Esophagus (tissue), 2 donors: Measurements from ENCODE around the gene SPINK9. TPM values are rescaled to one million over a fixed set of nuclear protein-coding genes. Genes with fewer than 3 reads are reported as not detected.

Experiments used
- H3K27ac ChIP-seq, 2 donors: one replicate each; pipeline ENCODE4 v1.5.1; 2013; ENCODE audit warnings: low read depth in 2 of 2, mild to moderate bottlenecking in 2 of 2, inconsistent platforms in 1 of 2, low read length in 1 of 2, moderate library complexity in 1 of 2
- H3K27me3 ChIP-seq, 2 donors: one replicate each; pipeline ENCODE4 v1.6.1; 2013; ENCODE audit warnings: low read length in 2 of 2, control low read depth in 1 of 2, mild to moderate bottlenecking in 1 of 2; ENCODE audit not compliant: insufficient read depth in 2 of 2, control insufficient read depth in 1 of 2
- H3K36me3 ChIP-seq, 2 donors: one replicate each; pipeline ENCODE4 v1.6.1; 2013; ENCODE audit warnings: low read length in 1 of 2; ENCODE audit not compliant: control insufficient read depth in 2 of 2, insufficient read depth in 2 of 2
- H3K4me1 ChIP-seq, 2 donors: one replicate each; pipeline ENCODE4 v1.6.1; 2013; ENCODE audit warnings: low read length in 1 of 2; ENCODE audit not compliant: control insufficient read depth in 2 of 2, insufficient read depth in 2 of 2
- H3K4me3 ChIP-seq, 2 donors: one replicate each; pipeline ENCODE4 v1.5.1; 2013; ENCODE audit warnings: low read length in 2 of 2, mild to moderate bottlenecking in 2 of 2, low read depth in 1 of 2, moderate library complexity in 1 of 2
- H3K9me3 ChIP-seq, 2 donors: one replicate each; pipeline ENCODE4 v1.6.1; 2013; ENCODE audit warnings: mild to moderate bottlenecking in 2 of 2, low read depth in 1 of 2, low read length in 1 of 2, moderate library complexity in 1 of 2; ENCODE audit not compliant: control insufficient read depth in 2 of 2, insufficient read depth in 1 of 2
- WGBS, 2 donors: extraction: QIAGEN DNeasy Blood & Tissue Kit; methylation state at CpG; one replicate each; pipeline ENCODE4 v1.1.7; 2013; 5-methylcytosine and 5-hydroxymethylcytosine counted together
- polyA plus RNA-seq, 2 donors: library from polyadenylated mRNA; stranded (reverse); fragments of 200-250 nt; gene quantifications; one replicate each; pipeline ENCODE4 v1.2.3, GENCODE V29; 2013
- donor health status: healthy with polysubstance abuse.
- donor health status: Bipolar disorder and iron deficiency.

The SPINK9 gene
- polyA plus RNA-seq, 2 donors: 0.07 TPM; not detected in 1

DNA sequence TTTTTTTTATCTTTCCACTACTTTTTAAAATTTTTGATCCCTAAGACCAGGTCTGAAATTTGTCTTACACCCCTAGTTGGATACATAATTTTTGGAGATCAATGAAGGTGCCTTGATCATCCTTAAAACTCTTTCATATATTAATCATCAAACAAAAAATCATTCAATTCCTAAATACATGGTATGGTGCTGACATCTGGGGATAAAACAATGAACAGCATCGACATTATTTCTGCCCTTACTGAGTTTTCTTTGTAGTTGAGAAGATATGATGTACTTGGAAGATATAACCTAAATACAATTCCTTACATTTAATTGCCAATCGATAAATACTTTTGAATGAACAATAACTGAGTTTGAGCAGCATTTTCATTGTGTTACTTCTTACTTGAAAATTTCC, 18.3 kb downstream of the SPINK9 start:
- no peaks in the 10 kb centered on the region for H3K9me3 ChIP-seq
- H3K27me3 ChIP-seq: no peaks in the 10 kb centered on the region
- H3K4me1 ChIP-seq: no peaks in the 10 kb centered on the region
- no peaks in the 10 kb centered on the region for H3K36me3 ChIP-seq
- H3K4me3 ChIP-seq: no peak overlapping the region
- whole genome bisulfite sequencing, 2 donors: 86 to 90% methylated on average over 2 of the region's 2 CpGs
- no peak overlapping the region for H3K27ac ChIP-seq

DNA sequence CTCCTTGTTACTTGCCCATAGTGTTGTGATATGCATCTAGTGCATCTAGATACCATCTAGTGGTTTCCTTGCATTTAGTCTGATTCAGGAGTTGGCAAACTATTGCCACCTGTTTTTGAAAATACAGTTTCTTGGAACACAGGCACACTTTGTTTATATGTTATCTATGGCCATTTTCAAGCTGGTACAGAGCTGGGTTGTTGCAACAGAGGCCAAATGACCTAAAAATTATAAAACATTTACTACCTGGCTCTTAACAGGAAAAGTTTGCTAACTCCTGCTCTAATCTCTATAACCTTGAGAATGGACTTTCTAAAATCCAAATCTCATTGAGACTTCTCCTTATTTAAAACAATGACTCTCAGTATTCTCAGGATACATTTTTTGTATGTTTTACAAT, 29.0 kb downstream of the SPINK9 start:
- H3K27me3 ChIP-seq: peaks cover 0 to 3% of the 10 kb centered on the region in 2 donors
- H3K4me1 ChIP-seq: no peaks in the 10 kb centered on the region
- no peak overlapping the region for H3K27ac ChIP-seq
- H3K4me3 ChIP-seq: no peak overlapping the region
- no peaks in the 10 kb centered on the region for H3K36me3 ChIP-seq
- H3K9me3 ChIP-seq: no peaks in the 10 kb centered on the region

DNA sequence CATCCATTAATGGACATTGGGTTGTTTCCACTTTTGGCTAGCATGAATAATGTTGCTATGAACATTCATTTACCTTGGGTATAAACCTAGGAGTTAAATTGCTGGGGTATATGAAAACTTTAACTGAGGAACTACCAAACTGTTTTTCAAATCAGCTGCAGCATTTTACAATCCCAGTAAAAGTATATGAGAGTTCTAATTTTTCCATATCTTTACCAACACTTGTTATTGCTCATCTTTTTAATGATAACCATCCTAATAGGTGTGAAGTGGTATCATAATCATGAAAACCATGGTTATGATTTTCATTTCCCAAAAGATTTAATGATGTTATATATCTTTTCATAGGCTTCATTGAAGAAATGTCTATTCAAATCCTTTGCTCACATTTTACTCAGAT, 32.9 kb downstream of the SPINK9 start:
- no peaks in the 10 kb centered on the region for H3K4me1 ChIP-seq
- no peak overlapping the region for H3K27ac ChIP-seq
- H3K4me3 ChIP-seq: no peak overlapping the region
- H3K9me3 ChIP-seq: no peaks in the 10 kb centered on the region
- no peaks in the 10 kb centered on the region for H3K36me3 ChIP-seq
- peaks cover 0 to 3% of the 10 kb centered on the region in 2 donors for H3K27me3 ChIP-seq

DNA sequence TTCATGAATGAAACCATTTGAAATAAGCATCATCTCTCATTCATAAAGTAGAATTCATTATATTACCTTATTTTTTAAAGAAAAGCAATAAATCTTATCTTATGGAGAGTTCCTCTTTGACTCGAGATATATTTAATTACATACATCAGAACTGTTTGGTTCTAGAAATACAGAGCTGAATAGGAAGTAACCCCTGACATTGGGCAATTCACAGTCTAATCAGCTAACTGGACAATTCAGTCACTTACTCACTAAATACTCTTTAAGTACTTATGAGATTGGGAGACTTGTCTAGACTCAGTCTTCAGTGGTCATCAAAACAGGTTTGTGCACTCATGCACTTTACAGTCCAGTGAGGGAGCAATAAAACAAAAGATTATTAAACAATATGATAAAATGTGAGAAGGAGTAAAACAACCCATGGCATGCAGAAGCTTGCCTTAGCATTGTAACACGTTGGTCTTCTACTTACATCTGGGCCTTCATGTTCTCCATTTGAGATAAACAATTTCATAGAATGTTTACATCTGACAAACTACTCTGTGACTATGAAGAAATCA, 36.9 kb downstream of the SPINK9 start:
- H3K4me3 ChIP-seq: no peak overlapping the region
- H3K27ac ChIP-seq: no peak overlapping the region
- no peaks in the 10 kb centered on the region for H3K4me1 ChIP-seq
- no peaks in the 10 kb centered on the region for H3K9me3 ChIP-seq
- H3K36me3 ChIP-seq: no peaks in the 10 kb centered on the region
- no peaks in the 10 kb centered on the region for H3K27me3 ChIP-seq
- WGBS, 2 donors: 44 to 50% methylated on average over 2 of the region's 2 CpGs

DNA sequence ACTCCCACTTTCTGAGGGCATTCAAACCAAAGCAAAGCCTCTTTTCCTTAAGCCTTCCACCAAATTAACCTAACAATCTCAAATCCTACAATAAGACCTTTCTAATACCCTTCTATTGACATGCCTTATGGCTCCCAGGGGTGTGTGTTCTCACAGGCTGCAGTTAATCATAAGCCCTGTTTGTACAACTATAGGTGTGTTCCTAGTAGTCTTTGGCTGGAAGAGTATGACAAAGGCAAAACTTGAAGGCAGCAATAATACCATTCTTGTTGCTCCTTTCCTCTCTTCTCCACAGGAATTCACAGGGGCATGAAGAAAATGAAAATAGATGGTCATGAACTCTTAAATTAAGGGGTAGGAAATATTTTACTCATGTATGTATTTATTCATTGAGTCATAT, 37.5 kb downstream of the SPINK9 start:
- Histone ChIP-seq H3K36me3 (no peaks in the 10 kb centered on the region), H3K27ac (no peak overlapping the region), H3K27me3 (no peaks in the 10 kb centered on the region), H3K4me3 (no peak overlapping the region), H3K4me1 (no peaks in the 10 kb centered on the region), H3K9me3 (no peaks in the 10 kb centered on the region)

DNA sequence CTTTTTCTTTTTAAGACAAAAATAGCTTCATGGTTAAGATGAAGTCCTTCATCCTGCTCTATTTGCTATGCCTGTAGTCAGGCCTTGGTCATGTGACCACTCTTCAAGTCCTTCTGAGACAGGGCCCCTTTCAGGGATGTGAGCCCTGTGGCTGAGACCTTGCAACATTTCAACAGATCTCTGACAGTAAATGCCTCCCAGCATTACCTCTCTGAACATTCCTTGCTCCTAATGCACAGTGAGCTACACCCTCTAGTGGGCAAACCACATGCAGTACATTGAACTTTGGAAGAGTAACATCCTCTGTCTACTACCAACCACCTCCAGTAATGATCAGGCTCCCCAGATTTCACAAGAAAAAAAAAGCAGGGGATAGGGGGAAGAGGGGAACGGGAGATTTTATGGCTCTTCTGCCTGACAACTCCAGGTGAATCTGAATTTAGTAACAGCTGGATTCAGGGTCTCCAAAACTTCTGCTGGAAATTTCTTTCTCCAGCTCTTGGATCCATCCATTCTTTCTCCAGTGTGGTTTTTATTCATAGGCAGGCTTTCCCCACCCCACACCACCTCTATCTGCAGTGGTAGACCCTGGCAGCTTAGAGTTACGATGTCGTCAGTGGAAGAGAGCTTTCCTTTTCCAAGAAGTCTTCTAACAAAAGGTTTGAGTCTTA, 39.5 kb downstream of the SPINK9 start:
- H3K9me3 ChIP-seq: no peaks in the 10 kb centered on the region
- H3K36me3 ChIP-seq: no peaks in the 10 kb centered on the region
- H3K27me3 ChIP-seq: no peaks in the 10 kb centered on the region
- H3K4me1 ChIP-seq: no peaks in the 10 kb centered on the region
- H3K4me3 ChIP-seq: no peak overlapping the region
- WGBS, 2 donors: 69 to 72% methylated on average over 3 of the region's 3 CpGs
- H3K27ac ChIP-seq: no peak overlapping the region

DNA sequence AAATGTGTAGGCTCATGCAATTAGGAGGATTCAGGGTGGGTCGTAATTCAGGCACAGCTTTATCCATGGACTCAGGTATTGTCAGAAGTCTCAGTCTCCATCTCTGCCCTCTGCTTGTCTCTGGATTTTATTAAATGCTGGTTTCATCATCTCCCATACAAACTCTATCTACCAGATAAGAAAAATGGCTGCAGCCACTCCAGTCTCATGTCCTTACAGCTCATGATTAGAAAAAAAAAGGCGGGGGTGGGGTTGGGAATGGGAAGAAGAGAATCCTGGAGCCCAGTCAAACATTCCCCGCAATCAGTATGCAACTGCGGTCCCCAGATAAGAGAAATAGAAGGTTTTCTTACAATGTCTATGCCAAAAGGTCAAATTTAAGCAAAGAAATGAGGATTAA, 40.8 kb downstream of the SPINK9 start:
- Histone ChIP-seq H3K4me1 (no peaks in the 10 kb centered on the region), H3K27ac (no peak overlapping the region), H3K36me3 (no peaks in the 10 kb centered on the region), H3K4me3 (no peak overlapping the region), H3K27me3 (no peaks in the 10 kb centered on the region), H3K9me3 (no peaks in the 10 kb centered on the region)
- WGBS, 2 donors: 93 to 96% methylated on average over 4 of the region's 4 CpGs

DNA sequence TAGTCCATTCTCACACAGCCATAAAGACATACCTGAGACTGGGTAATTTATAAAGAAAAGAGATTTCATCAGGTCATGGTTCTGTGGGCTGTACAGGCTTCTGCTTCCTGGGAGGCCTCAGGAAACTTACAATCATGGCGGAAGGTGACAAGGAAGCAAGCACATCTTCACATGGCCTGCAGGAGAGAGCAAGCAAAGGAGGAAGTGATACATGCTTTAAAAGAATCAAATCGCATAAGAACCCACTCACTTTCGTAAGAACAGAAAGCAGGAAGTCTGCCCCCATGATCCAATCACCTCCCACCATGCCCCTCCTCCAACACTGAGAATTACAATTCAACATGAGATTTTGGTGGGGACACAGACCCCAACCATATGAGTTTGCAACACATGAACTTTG, 43.3 kb downstream of the SPINK9 start:
- Histone ChIP-seq H3K27ac (no peak overlapping the region), H3K27me3 (no peaks in the 10 kb centered on the region), H3K4me3 (no peak overlapping the region), H3K9me3 (no peaks in the 10 kb centered on the region), H3K4me1 (no peaks in the 10 kb centered on the region), H3K36me3 (no peaks in the 10 kb centered on the region)
- WGBS, 2 donors: 91 to 92% methylated on average over 3 of the region's 3 CpGs

DNA sequence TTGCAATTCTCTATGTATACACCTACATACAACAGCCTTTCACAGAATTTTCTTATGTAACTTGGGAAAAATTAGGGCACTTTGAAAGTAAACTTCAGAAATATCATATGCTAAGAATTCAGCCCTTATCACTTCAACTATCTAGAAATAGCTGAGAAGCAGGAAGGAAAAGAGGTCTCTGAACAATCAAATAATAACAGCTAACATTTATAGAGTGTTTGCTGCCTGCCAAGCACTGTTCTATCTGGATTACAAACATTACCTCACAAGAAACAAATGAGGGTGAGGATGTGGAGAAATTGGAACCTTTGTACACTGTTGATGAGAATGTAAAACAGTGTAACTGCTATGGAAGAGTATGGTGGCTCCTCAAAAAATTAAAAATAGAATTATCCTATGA, 44.0 kb downstream of the SPINK9 start:
- Histone ChIP-seq H3K4me1 (no peaks in the 10 kb centered on the region), H3K4me3 (no peak overlapping the region), H3K36me3 (no peaks in the 10 kb centered on the region), H3K27ac (no peak overlapping the region), H3K9me3 (no peaks in the 10 kb centered on the region), H3K27me3 (no peaks in the 10 kb centered on the region)

DNA sequence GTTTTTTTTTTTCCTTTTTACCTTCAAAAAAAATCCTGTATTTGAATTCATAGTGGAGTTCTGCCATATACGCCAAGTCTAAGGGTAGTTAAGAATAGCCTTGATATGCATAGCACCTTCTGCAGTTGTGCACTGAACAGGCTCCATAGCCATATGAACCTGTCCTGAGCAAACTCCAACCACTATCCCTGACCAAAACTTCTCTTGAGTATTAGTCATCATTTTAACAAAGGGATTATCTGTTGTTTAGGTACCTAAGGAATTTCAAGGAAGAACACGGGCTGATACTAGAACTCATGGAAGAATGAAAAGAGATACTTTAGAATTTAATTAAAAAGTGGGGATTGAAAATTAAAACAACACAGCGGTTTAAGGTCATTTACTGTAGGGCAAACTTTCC, 46.5 kb downstream of the SPINK9 start:
- Histone ChIP-seq H3K9me3 (no peaks in the 10 kb centered on the region), H3K27ac (no peak overlapping the region), H3K4me3 (no peak overlapping the region), H3K36me3 (no peaks in the 10 kb centered on the region), H3K27me3 (no peaks in the 10 kb centered on the region), H3K4me1 (no peaks in the 10 kb centered on the region)
- 86 to 92% methylated on average over 3 of the region's 3 CpGs for WGBS, 2 donors
